Measurements from ENCODE around the gene TXNRD1.

GRCh38 chr12:104226672-104227071 lies 11.1 kb downstream of the TXNRD1 start:
- TF ChIP-seq POLR2A (IDR thresholded peaks at IDR 0.05) = no peak
- TF ChIP-seq, protein P1, sequence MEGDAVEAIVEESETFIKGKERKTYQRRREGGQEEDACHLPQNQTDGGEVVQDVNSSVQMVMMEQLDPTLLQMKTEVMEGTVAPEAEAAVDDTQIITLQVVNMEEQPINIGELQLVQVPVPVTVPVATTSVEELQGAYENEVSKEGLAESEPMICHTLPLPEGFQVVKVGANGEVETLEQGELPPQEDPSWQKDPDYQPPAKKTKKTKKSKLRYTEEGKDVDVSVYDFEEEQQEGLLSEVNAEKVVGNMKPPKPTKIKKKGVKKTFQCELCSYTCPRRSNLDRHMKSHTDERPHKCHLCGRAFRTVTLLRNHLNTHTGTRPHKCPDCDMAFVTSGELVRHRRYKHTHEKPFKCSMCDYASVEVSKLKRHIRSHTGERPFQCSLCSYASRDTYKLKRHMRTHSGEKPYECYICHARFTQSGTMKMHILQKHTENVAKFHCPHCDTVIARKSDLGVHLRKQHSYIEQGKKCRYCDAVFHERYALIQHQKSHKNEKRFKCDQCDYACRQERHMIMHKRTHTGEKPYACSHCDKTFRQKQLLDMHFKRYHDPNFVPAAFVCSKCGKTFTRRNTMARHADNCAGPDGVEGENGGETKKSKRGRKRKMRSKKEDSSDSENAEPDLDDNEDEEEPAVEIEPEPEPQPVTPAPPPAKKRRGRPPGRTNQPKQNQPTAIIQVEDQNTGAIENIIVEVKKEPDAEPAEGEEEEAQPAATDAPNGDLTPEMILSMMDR (IDR thresholded peaks at IDR 0.05 in 8 of 11, conservative IDR thresholded peaks at IDR 0.05 in 3 of 11) = no peak

All from spleen (tissue), 7 donors.